ENCODE data around the gene LAMTOR3. TPM values are rescaled to one million over a fixed set of nuclear protein-coding genes. Genes with fewer than 3 reads are reported as not detected.

Gene LAMTOR3
- total RNA-seq, 5 donors from 2014 or later (not counting 1 experiment from before 2014, with no cell fraction given) = 17.5 to 25.0 (median 19.4) TPM

GRCh38 chr4:99878604-99879003 is 15.6 kb downstream of the LAMTOR3 start:
- H3K4me1 ChIP-seq (ENCODE audit: control insufficient read depth in 1 of 2, extremely low read depth in 1 of 2, insufficient read depth in 2 of 2, low read length in 2 of 2) = no peaks in the 10 kb centered on the region
- ChIA-PET POLR2A (no interaction called here), CTCF (interaction anchor here in 1 of 2 donors (1.4 kb wide), 1 partner anchor 71 kb away, joined by 3 read pairs; no protein-coding TSS in a partner anchor)
- no peak overlapping the region for H3K27ac ChIP-seq (ENCODE audit: low read length)
- no peak overlapping the region for H3K27ac Mint-ChIP-seq
- no peak overlapping the region for H3K4me3 Mint-ChIP-seq
- no peaks in the 10 kb centered on the region for H3K4me1 Mint-ChIP-seq
- ATAC-seq (replicated peaks in 1 of 4) (no peak), DNase-seq (no peak)
- peaks cover 0 to 38% of the 10 kb centered on the region in 2 donors for H3K36me3 ChIP-seq (ENCODE audit: control insufficient read depth in 2 of 2, extremely low read depth in 1 of 2, insufficient read depth in 1 of 2, low read length in 1 of 2)
- peaks cover 23% of the 10 kb centered on the region for H3K36me3 Mint-ChIP-seq
- no peak overlapping the region for H3K4me3 ChIP-seq (ENCODE audit: control insufficient read depth in 1 of 2, extremely low read depth in 1 of 2, low read length in 1 of 2)
- no peaks in the 10 kb centered on the region for H3K9me3 Mint-ChIP-seq
- H3K27me3 ChIP-seq (replicated peaks in 1 of 2; ENCODE audit: control insufficient read depth in 2 of 2, extremely low read depth in 1 of 2, insufficient read depth in 2 of 2, low read length in 1 of 2) = no peaks in the 10 kb centered on the region
- no peaks in the 10 kb centered on the region for H3K9me3 ChIP-seq
- no peaks in the 10 kb centered on the region for H3K27me3 Mint-ChIP-seq

GRCh38 chr4:99876946-99877345 is 17.3 kb downstream of the LAMTOR3 start:
- Histone ChIP-seq H3K9me3 (no peaks in the 10 kb centered on the region), H3K4me1 (ENCODE audit: control insufficient read depth in 1 of 2, extremely low read depth in 1 of 2, insufficient read depth in 2 of 2, low read length in 2 of 2) (no peaks in the 10 kb centered on the region), H3K4me3 (ENCODE audit: control insufficient read depth in 1 of 2, extremely low read depth in 1 of 2, low read length in 1 of 2) (no peak overlapping the region), H3K36me3 (ENCODE audit: control insufficient read depth in 2 of 2, extremely low read depth in 1 of 2, insufficient read depth in 1 of 2, low read length in 1 of 2) (peaks cover 0 to 35% of the 10 kb centered on the region in 2 donors), H3K27ac (ENCODE audit: low read length) (no peak overlapping the region), H3K27me3 (replicated peaks in 1 of 2; ENCODE audit: control insufficient read depth in 2 of 2, extremely low read depth in 1 of 2, insufficient read depth in 2 of 2, low read length in 1 of 2) (no peaks in the 10 kb centered on the region)
- no peak for ATAC-seq (replicated peaks in 1 of 4)
- Mint-ChIP-seq H3K36me3 (peaks cover 28% of the 10 kb centered on the region), H3K27ac (no peak overlapping the region), H3K4me1 (no peaks in the 10 kb centered on the region), H3K27me3 (no peaks in the 10 kb centered on the region), H3K4me3 (no peak overlapping the region), H3K9me3 (no peaks in the 10 kb centered on the region)
- no peak for DNase-seq
- POLR2A ChIA-PET = no interaction called here
- WGBS (ENCODE audit: insufficient coverage) = no CpG with 5 or more reads among the region's 3 CpGs
- CTCF ChIA-PET = no interaction called here

GRCh38 chr4:99875071-99875470 is 19.2 kb downstream of the LAMTOR3 start:
- no peak overlapping the region for H3K27ac Mint-ChIP-seq
- no peaks in the 10 kb centered on the region for H3K9me3 ChIP-seq
- no peak for ATAC-seq (replicated peaks in 1 of 4)
- no peak overlapping the region for H3K4me3 ChIP-seq (ENCODE audit: control insufficient read depth in 1 of 2, extremely low read depth in 1 of 2, low read length in 1 of 2)
- H3K36me3 Mint-ChIP-seq = peaks cover 22% of the 10 kb centered on the region
- H3K4me1 ChIP-seq (ENCODE audit: control insufficient read depth in 1 of 2, extremely low read depth in 1 of 2, insufficient read depth in 2 of 2, low read length in 2 of 2) = no peaks in the 10 kb centered on the region
- no peak for DNase-seq
- ChIA-PET CTCF (no interaction called here), POLR2A (no interaction called here)
- peaks cover 0 to 22% of the 10 kb centered on the region in 2 donors for H3K36me3 ChIP-seq (ENCODE audit: control insufficient read depth in 2 of 2, extremely low read depth in 1 of 2, insufficient read depth in 1 of 2, low read length in 1 of 2)
- no peaks in the 10 kb centered on the region for H3K9me3 Mint-ChIP-seq
- H3K4me3 Mint-ChIP-seq = no peak overlapping the region
- no peaks in the 10 kb centered on the region for H3K27me3 ChIP-seq (replicated peaks in 1 of 2; ENCODE audit: control insufficient read depth in 2 of 2, extremely low read depth in 1 of 2, insufficient read depth in 2 of 2, low read length in 1 of 2)
- H3K27ac ChIP-seq (ENCODE audit: low read length) = no peak overlapping the region
- no peaks in the 10 kb centered on the region for H3K4me1 Mint-ChIP-seq
- no peaks in the 10 kb centered on the region for H3K27me3 Mint-ChIP-seq

GRCh38 chr4:99872570-99872969 is 21.7 kb downstream of the LAMTOR3 start:
- DNase-seq (no peak), ATAC-seq (replicated peaks in 1 of 4) (no peak)
- Histone ChIP-seq H3K27ac (ENCODE audit: low read length) (no peak overlapping the region), H3K4me1 (ENCODE audit: control insufficient read depth in 1 of 2, extremely low read depth in 1 of 2, insufficient read depth in 2 of 2, low read length in 2 of 2) (no peaks in the 10 kb centered on the region), H3K9me3 (no peaks in the 10 kb centered on the region), H3K36me3 (ENCODE audit: control insufficient read depth in 2 of 2, extremely low read depth in 1 of 2, insufficient read depth in 1 of 2, low read length in 1 of 2) (peaks cover 0 to 12% of the 10 kb centered on the region in 2 donors), H3K4me3 (ENCODE audit: control insufficient read depth in 1 of 2, extremely low read depth in 1 of 2, low read length in 1 of 2) (no peak overlapping the region), H3K27me3 (replicated peaks in 1 of 2; ENCODE audit: control insufficient read depth in 2 of 2, extremely low read depth in 1 of 2, insufficient read depth in 2 of 2, low read length in 1 of 2) (no peaks in the 10 kb centered on the region)
- Mint-ChIP-seq H3K4me1 (no peaks in the 10 kb centered on the region), H3K9me3 (no peaks in the 10 kb centered on the region), H3K4me3 (no peak overlapping the region), H3K27me3 (no peaks in the 10 kb centered on the region), H3K36me3 (peaks cover 27% of the 10 kb centered on the region), H3K27ac (no peak overlapping the region)
- CTCF ChIA-PET = no interaction called here
- POLR2A ChIA-PET = no interaction called here

GRCh38 chr4:99868126-99868596 is 26.1 kb downstream of the LAMTOR3 start:
- no peaks in the 10 kb centered on the region for H3K27me3 Mint-ChIP-seq
- Histone ChIP-seq H3K27ac (ENCODE audit: low read length) (no peak overlapping the region), H3K9me3 (no peaks in the 10 kb centered on the region), H3K27me3 (replicated peaks in 1 of 2; ENCODE audit: control insufficient read depth in 2 of 2, extremely low read depth in 1 of 2, insufficient read depth in 2 of 2, low read length in 1 of 2) (no peaks in the 10 kb centered on the region), H3K4me3 (ENCODE audit: control insufficient read depth in 1 of 2, extremely low read depth in 1 of 2, low read length in 1 of 2) (no peak overlapping the region), H3K4me1 (ENCODE audit: control insufficient read depth in 1 of 2, extremely low read depth in 1 of 2, insufficient read depth in 2 of 2, low read length in 2 of 2) (no peaks in the 10 kb centered on the region), H3K36me3 (ENCODE audit: control insufficient read depth in 2 of 2, extremely low read depth in 1 of 2, insufficient read depth in 1 of 2, low read length in 1 of 2) (peaks cover 0 to 24% of the 10 kb centered on the region in 2 donors)
- no peak overlapping the region for H3K4me3 Mint-ChIP-seq
- ChIA-PET POLR2A (no interaction called here), CTCF (no interaction called here)
- H3K4me1 Mint-ChIP-seq = no peaks in the 10 kb centered on the region
- H3K27ac Mint-ChIP-seq = no peak overlapping the region
- no peaks in the 10 kb centered on the region for H3K9me3 Mint-ChIP-seq
- H3K36me3 Mint-ChIP-seq = peaks cover 41% of the 10 kb centered on the region
- no peak for ATAC-seq (replicated peaks in 1 of 4)
- DNase-seq = no peak
- WGBS (ENCODE audit: insufficient coverage) = 93% methylated on average over 8 of the region's 8 CpGs

GRCh38 chr4:99863804-99864203 is 30.4 kb downstream of the LAMTOR3 start:
- Histone ChIP-seq H3K4me1 (ENCODE audit: control insufficient read depth in 1 of 2, extremely low read depth in 1 of 2, insufficient read depth in 2 of 2, low read length in 2 of 2) (no peaks in the 10 kb centered on the region), H3K9me3 (no peaks in the 10 kb centered on the region), H3K27ac (ENCODE audit: low read length) (no peak overlapping the region), H3K36me3 (ENCODE audit: control insufficient read depth in 2 of 2, extremely low read depth in 1 of 2, insufficient read depth in 1 of 2, low read length in 1 of 2) (peaks cover 0 to 28% of the 10 kb centered on the region in 2 donors), H3K4me3 (ENCODE audit: control insufficient read depth in 1 of 2, extremely low read depth in 1 of 2, low read length in 1 of 2) (no peak overlapping the region), H3K27me3 (replicated peaks in 1 of 2; ENCODE audit: control insufficient read depth in 2 of 2, extremely low read depth in 1 of 2, insufficient read depth in 2 of 2, low read length in 1 of 2) (no peaks in the 10 kb centered on the region)
- DNase-seq (no peak), ATAC-seq (replicated peaks in 1 of 4) (no peak)
- ChIA-PET POLR2A (interaction anchor here in 1 of 2 donors (0.7 kb wide), 1 partner anchor 197 kb away, joined by 7 read pairs; no protein-coding TSS in a partner anchor), CTCF (interaction anchor here in 1 of 2 donors (0.7 kb wide), 1 partner anchor 1482 kb away, joined by 4 read pairs; no protein-coding TSS in a partner anchor)
- Mint-ChIP-seq H3K4me3 (no peak overlapping the region), H3K27me3 (no peaks in the 10 kb centered on the region), H3K36me3 (peaks cover 37% of the 10 kb centered on the region), H3K4me1 (peaks cover 0 to 8% (median 5%) of the 10 kb centered on the region in 3 donors), H3K9me3 (no peaks in the 10 kb centered on the region), H3K27ac (no peak overlapping the region)
- no CpG with 5 or more reads among the region's 3 CpGs for WGBS (ENCODE audit: insufficient coverage)
